GM19238 (cell line): Measurements from ENCODE around the gene UCHL3.

ENCODE experiments used
- DNase-seq: peaks from one replicate; pipeline ENCODE4 v3.0.0; 2011; ENCODE audit warnings: low spot score; ENCODE audit not compliant: insufficient read length

UCHL3 gene

GRCh38 chr13:75547917-75548316 lies 1.7 kb upstream of the UCHL3 start:
- no peak for DNase-seq

- no peak for DNase-seq
These were observed 572 bp downstream of the UCHL3 start for GRCh38 chr13:75550159-75550567.

GRCh38 chr13:75554464-75554863 lies 4.9 kb downstream of the UCHL3 start:
- no peak for DNase-seq

- DNase-seq: no peak
These were observed 5.4 kb downstream of the UCHL3 start for GRCh38 chr13:75554981-75555380.

- no peak for DNase-seq
These were observed 6.2 kb downstream of the UCHL3 start for GRCh38 chr13:75555836-75556235.

GRCh38 chr13:75556961-75557360 lies 7.4 kb downstream of the UCHL3 start:
- DNase-seq: no peak

- no peak for DNase-seq
These were observed 8.7 kb downstream of the UCHL3 start for GRCh38 chr13:75558145-75558840.

- DNase-seq: no peak
These were observed 17.1 kb downstream of the UCHL3 start for GRCh38 chr13:75566658-75567057.

- DNase-seq: no peak
These were observed 20.0 kb downstream of the UCHL3 start for GRCh38 chr13:75569576-75569975.

- DNase-seq: no peak
These were observed 29.9 kb downstream of the UCHL3 start for GRCh38 chr13:75579529-75579928.

GRCh38 chr13:75581874-75582640 lies 32.5 kb downstream of the UCHL3 start:
- DNase-seq: no peak

GRCh38 chr13:75583091-75583490 lies 33.5 kb downstream of the UCHL3 start:
- no peak for DNase-seq

GRCh38 chr13:75585153-75585552 lies 35.6 kb downstream of the UCHL3 start:
- no peak for DNase-seq

GRCh38 chr13:75587679-75588078 lies 38.1 kb downstream of the UCHL3 start:
- no peak for DNase-seq

- no peak for DNase-seq
These were observed 47.1 kb downstream of the UCHL3 start for GRCh38 chr13:75596657-75597182.

- DNase-seq: no peak
These were observed 50.8 kb downstream of the UCHL3 start for GRCh38 chr13:75600371-75600770.

GRCh38 chr13:75603038-75603437 lies 53.4 kb downstream of the UCHL3 start:
- DNase-seq: no peak

- DNase-seq: no peak
These were observed 57.9 kb downstream of the UCHL3 start for GRCh38 chr13:75607447-75607846.

GRCh38 chr13:75610466-75610865 lies 60.9 kb downstream of the UCHL3 start:
- no peak for DNase-seq

GRCh38 chr13:75612354-75612753 lies 62.8 kb downstream of the UCHL3 start:
- no peak for DNase-seq

- no peak for DNase-seq
These were observed 67.6 kb downstream of the UCHL3 start for GRCh38 chr13:75617230-75617629.

GRCh38 chr13:75618308-75618707 lies 68.7 kb downstream of the UCHL3 start:
- no peak for DNase-seq

GRCh38 chr13:75620020-75620419 lies 70.4 kb downstream of the UCHL3 start:
- DNase-seq: no peak
